D721Med (cell line): ENCODE data around the gene HDAC4.

ENCODE experiments used
- DNase-seq: peaks from one replicate; pipeline ENCODE4 v3.0.0; 2011; ENCODE audit warnings: low spot score; ENCODE audit not compliant: insufficient read length
- FAIRE-seq: peaks from 2 replicates; lab custom pipeline; 2011; peaks lifted over from hg19 to GRCh38; lab: Jason Lieb, UNC
- TF ChIP-seq, protein P1 (sequence below): IDR thresholded peaks from 2 replicates; pipeline ENCODE4 v1.5.1; 2012; ENCODE audit warnings: mild to moderate bottlenecking, control low read depth; ENCODE audit not compliant: insufficient read depth; ENCODE audit errors: missing control alignments

HDAC4 gene

DNA sequence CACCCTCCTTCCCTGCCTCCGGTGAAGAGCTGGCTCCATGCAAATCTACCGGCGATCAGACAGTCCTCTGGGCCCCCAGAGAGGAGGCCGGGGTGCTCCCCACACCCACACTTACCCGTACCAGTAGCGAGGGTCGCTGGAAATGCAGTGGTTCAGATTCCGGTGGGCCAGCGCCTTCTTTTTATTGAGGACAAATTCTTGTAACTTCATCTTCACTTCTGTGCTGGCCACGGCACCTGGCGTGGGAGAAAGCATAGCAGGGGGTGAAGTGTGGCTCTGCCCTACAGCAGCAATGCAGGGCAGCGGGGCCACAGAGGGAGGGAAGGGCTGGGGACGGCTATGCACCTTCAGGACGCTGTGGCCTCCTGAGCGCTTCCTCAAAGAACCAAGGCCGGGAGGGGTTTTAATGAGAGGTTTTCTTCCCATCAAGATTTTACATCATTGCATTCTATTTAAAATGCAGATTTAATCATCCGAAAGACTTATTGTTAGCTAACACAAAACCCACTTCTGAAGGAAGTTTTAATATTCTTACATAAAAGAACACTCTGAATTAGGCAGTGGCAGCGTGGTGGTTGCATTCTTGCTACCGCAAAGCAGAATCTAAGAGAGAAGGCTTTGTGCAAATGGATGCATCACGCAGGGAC lies 237.0 kb downstream of the HDAC4 start:
- DNase-seq: no peak
- no peak for FAIRE-seq
- TF ChIP-seq, protein P1, sequence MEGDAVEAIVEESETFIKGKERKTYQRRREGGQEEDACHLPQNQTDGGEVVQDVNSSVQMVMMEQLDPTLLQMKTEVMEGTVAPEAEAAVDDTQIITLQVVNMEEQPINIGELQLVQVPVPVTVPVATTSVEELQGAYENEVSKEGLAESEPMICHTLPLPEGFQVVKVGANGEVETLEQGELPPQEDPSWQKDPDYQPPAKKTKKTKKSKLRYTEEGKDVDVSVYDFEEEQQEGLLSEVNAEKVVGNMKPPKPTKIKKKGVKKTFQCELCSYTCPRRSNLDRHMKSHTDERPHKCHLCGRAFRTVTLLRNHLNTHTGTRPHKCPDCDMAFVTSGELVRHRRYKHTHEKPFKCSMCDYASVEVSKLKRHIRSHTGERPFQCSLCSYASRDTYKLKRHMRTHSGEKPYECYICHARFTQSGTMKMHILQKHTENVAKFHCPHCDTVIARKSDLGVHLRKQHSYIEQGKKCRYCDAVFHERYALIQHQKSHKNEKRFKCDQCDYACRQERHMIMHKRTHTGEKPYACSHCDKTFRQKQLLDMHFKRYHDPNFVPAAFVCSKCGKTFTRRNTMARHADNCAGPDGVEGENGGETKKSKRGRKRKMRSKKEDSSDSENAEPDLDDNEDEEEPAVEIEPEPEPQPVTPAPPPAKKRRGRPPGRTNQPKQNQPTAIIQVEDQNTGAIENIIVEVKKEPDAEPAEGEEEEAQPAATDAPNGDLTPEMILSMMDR: no peak

GRCh38 chr2:239162976-239163687 lies 237.7 kb downstream of the HDAC4 start:
- no peak for FAIRE-seq
- TF ChIP-seq, protein P1: no peak
- DNase-seq: no peak

DNA sequence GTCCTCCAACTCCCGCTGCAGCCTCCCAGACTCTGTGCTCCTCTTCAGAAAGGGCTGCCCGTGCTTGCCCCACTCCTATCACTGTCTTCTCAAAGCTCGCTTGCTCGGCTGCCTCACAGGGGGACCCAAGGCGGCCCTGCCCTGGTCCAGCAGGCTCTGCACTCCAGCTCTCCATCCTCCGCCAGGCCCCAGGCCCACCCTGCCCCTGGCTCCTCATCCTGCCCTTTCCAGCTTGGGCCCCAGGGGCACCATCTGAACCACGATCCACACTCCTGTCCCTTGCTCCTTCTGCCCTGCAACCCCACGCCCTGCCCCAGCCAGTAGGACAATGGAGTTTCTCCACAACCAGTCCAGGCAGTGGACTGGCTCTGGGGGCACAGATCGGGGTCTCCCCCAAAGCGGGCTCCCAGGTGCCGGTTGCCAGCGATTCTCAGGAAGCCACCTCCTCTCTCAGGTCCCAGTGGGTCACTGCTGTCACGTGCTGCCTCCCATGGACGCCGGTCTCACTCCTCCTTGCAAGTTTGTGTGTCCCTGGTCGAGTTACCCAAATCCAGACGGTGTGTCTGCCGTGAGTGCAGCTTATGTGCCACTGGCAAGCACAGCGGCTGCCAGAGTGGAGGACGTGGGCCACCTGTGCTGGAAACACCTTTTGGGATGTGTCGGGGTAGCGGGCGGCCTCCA lies 238.5 kb downstream of the HDAC4 start:
- no peak for DNase-seq
- TF ChIP-seq, protein P1: no peak
- FAIRE-seq: no peak

DNA sequence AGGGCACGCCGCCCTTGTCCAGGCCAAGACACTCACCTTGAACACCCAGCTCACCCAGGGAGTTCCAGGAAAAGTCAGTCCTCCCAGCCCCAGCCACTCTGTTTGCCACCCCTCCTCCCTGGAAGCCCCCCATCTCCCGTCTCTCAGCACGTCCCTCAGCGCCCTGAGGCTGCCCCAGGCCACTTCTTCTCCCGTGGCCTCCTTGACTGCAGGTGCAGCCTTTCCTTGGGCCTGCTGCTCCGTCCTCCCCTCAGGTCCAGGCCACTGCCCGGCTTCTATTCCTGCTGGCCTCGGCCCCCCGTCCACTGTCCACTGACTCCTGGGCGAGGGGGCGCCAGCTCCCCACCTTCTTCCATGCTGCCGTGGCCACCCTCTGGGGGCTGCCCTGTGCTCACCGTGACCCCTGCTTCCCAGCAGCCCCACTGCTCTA lies 239.1 kb downstream of the HDAC4 start:
- FAIRE-seq: no peak

GRCh38 chr2:239160226-239161143 lies 240.3 kb downstream of the HDAC4 start:
- TF ChIP-seq, protein P1: no peak
- DNase-seq: no peak
- no peak for FAIRE-seq

More for the DNA sequence above, 239.1 kb downstream of the HDAC4 start:
- no peak for DNase-seq
- TF ChIP-seq, protein P1: no peak

DNA sequence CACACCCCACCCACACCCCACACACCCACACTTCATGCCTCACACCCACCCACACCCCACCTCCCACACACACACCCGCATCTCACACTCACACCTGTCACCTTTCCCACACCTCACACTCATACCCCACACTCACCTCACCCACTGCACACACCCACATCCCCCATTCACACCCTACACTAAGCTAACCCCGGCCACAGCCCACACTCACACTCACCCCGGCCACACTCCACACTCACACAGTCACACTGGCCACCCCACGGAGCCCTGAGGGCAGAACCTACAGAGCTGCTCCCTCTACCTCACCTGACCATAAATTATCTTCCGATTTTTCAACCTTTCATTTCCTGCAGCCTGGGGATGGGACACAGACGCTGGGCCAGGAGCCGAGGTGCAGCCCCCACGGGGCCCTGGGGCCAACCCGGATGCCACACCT lies 241.3 kb downstream of the HDAC4 start:
- FAIRE-seq: no peak
- TF ChIP-seq, protein P1: no peak
- DNase-seq: no peak
